Breast epithelium (tissue), 3 donors: ENCODE results near the gene SYNPO.

ENCODE experiments used
- POLR2A ChIP-seq: fragments of 450-650 bp; IDR thresholded peaks from one replicate; pipeline ENCODE4 v1.6.1; 2016; ENCODE audit warnings: antibody characterized with exemption, mild to moderate bottlenecking, moderate library complexity
- TF ChIP-seq, protein P1 (sequence below), 3 donors: fragments of 450-650 bp; IDR thresholded peaks; one replicate each; pipeline ENCODE4 v1.5.1; 2016 to 2017; ENCODE audit warnings: antibody characterized with exemption in 3 of 3, mild to moderate bottlenecking in 3 of 3, moderate library complexity in 3 of 3

DNA sequence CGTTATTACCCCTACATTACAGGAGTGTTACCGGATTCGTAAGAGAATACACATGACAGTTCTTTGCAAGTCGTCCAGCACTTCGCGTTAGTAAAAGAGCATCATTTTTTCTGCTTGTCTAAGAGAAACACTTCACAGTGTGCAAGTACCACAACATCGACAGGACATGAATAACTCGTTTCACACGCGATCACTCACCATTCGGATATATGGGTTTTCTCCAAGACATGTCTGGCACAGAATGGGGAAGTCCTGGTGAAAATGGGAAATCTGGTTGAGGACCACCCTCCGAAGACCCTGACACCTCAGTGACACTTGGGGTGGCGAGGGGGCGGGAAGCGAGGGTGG lies 59.8 kb downstream of the SYNPO start:
- TF ChIP-seq, protein P1, sequence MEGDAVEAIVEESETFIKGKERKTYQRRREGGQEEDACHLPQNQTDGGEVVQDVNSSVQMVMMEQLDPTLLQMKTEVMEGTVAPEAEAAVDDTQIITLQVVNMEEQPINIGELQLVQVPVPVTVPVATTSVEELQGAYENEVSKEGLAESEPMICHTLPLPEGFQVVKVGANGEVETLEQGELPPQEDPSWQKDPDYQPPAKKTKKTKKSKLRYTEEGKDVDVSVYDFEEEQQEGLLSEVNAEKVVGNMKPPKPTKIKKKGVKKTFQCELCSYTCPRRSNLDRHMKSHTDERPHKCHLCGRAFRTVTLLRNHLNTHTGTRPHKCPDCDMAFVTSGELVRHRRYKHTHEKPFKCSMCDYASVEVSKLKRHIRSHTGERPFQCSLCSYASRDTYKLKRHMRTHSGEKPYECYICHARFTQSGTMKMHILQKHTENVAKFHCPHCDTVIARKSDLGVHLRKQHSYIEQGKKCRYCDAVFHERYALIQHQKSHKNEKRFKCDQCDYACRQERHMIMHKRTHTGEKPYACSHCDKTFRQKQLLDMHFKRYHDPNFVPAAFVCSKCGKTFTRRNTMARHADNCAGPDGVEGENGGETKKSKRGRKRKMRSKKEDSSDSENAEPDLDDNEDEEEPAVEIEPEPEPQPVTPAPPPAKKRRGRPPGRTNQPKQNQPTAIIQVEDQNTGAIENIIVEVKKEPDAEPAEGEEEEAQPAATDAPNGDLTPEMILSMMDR (IDR thresholded peaks at IDR 0.05): no peak
- no peak for TF ChIP-seq POLR2A
